NCI-H526 (cell line): ENCODE measurements around the gene TBC1D14.
A peak's percentile ranks its signal among the peaks of the same experiment; 100 is the strongest.
"Not testable (repeated sequence)": the region's sequence is repeated elsewhere in the genome, so short reads cannot be mapped to it uniquely, and the experiment has no call there.

ENCODE experiments used
- DNase-seq, 2 experiments: peaks; one replicate each; lab custom pipeline; 2025; lab: John Stamatoyannopoulos, UW

TBC1D14 gene

DNA sequence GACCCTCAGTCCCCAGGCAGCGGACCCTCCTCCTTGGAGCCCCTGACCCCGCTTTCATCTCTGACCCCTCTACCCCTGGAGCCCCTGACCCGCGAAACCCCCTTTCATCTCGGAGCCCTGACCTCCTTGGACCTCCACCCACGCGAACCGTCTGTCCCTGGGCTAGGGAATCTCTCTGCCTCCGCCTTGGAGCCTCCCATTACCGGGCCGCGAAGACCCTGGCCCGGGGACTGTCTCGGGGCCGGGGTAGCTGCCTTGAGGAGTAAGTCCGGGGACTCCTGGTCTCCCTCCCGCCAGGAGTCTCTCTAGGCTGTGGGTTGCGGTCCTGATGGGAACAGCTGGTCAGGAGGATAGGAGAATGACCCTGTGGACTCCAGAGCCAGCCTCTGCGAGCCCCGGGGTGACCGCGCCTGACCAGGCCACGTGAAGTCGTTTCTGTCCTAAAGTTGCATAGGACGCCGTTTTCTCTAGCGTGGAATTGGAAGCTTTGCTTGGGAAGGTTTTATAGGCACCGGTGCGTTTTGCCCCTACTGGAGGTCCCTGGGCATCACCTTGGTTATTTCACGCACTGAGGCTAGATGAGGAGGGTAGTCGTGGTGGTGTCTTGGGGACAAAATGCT, 824 bp downstream of the TBC1D14 start:
- peak in 1 of 2 experiments; percentile 37 for DNase-seq

DNA sequence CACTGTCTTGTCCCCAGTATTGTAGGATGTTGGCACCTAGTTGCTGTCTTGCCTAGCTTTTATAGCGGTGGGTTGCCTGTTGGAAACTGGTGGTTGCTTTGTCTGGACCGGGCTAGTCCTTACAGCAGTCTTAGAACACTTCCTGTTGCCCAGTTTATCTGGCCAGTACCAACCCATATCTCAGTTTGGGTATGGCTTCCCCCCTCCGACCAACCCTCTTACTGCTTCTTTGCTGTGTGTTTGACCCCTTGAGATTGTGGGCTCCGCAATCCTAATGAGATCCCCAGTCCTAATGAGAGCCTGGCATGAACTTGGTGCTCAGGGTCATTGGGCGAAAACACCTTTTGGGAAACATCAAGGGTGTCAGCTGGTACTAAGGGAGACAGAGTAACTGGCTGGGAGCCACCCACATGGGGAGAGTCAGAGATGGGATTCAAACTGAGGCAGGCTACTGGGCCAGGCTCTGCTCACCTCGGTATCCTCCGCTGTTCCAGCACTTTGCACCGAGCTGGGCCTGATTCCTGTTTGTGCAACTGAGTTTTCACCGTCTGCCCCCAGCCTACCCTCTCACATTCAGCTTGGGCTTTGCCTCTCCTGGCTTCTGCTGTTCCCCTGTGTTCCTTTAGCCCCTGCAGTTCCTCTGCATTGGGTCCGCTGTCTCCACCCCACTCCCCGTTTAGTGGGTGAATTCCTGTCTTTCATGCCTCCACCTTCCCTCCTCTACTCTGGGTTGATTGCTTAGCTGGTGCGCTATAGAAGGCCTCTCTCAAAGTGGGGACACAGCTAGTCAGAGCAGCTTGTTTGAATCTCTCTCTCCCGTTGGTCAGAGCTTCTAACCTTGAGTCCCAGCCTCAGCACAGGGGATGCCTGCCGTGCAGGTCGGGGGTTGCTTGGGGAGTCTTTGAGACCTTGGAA, 1.6 kb downstream of the TBC1D14 start:
- DNase-seq = no peak

DNA sequence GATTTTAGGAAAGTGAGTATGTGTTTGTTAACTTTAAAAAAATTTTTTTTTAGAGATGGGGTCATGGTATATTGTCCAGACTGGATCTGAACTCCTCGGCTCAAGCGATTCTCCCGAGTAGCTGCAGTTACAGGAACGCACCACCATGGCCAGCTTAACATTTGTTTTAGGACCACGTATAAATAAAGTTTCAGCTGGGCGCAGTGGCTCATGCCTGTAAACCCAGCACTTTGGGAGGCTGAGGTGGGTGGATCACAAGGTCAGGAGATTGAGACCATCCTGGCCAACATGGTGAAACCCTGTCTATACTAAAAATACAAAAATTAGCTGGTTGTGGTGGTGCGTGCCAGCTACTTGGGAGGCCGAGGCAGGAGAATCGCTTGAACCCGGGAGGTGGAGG, 2.3 kb downstream of the TBC1D14 start:
- not testable (repeated sequence) for DNase-seq

DNA sequence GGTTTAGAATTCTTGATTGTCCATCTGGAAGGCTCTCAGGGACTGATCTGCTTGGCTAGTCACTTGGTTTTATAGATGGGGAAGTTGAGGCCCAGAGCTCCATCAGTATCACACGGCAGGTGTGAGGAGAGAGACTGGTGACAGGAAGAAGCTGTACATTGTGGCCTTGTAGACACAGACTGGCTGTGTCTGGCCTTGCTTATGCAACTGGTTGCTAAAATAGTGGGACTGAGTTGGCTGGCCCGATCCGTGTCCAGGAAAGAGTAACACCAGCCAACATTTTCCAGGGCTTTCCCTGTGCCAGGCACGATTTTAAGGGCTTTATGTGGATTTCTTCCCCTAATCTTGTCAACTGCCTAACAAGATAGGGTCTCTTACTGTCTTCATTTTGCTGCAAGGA, 2.8 kb downstream of the TBC1D14 start:
- DNase-seq = no peak

DNA sequence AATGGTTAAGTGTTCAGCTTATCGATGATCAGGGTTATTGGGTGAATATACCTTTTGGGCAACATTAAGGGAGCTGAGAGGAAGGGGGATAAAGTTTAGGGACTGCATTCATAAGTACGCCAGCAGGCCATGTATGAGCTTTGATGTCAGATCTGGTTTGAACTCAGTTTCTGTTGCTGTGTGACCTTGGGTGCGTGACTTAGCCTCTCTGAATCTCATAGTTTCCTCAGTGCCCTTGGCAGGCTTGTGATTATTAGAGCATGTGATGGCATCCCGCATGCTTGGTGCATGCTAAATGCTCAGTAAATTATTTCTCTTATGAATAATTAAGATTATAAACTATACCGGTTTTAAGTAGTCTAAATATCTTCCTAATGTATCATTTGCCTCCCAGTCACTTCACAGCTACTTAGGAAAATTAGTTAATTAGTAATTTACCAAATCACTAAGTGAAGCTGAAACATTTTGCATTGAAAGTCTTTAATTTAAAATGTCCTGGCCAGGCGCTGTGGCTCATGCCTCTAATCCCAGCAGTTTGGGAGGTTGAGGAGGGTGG, 3.8 kb downstream of the TBC1D14 start:
- no peak for DNase-seq

DNA sequence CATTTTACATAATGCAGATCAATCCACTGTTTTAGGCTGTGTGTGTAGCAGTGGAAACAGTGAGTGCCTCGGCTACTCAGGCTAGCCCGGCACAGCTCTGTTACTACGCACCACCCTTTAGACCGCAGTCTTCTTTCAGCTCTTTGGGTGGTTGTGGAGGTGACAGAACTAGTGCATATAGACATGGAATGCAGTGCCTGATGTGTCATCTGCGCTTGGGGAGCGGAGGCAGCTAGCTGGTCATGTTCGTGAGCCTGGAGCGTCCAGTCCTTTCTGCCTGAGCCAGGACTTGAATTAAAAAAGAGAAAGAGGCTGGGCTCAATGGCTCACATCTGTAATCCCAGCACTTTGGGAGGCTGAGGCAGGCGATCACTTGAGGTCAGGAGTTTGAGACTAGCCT, 4.8 kb downstream of the TBC1D14 start:
- DNase-seq = no peak

DNA sequence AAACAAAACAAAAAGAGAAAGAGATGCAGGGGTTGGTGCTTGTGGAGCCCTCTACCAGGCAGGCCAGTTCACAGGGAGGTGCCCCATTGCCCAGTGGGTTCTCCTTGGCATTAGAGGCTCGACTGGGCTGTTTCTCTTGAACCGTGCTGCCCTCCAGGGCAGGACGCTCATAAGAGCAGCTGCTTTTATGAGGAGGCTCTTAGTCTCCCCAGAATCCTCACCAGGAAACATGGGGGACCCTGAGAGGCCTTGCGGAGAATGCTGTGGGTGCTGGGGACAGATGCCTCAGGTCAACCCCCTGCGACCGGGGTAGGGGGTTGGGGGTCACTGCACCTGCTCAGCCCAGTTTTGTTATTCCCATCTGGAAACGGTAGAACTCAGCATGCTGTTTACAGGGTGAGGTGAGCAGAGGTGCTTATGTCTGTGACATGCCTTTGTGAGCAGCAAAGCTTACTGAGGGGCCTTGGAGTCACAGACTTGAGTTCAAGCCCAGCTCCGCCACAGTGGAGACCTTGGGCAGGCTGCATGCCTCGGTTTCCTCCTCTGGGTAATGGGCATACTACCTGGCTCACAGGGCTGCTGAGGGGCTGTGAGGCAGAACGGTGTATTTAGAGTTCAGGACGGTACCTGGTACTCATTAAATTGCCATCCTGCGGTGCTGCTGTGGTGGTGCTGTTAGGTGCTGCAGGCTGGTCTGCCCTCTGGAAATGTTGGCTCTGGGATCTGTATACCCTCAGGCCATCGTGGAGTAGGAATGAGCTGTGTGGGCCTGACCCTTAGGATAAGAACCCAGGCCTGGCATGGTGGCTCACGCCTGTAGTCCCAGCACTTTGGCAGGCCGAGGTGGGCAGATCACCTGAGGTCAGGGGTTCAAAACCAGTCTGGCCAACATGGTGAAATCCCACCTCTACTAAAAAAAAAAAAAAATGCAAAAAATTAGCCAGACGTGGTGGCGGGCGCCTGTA, 5.7 kb downstream of the TBC1D14 start:
- no peak for DNase-seq

DNA sequence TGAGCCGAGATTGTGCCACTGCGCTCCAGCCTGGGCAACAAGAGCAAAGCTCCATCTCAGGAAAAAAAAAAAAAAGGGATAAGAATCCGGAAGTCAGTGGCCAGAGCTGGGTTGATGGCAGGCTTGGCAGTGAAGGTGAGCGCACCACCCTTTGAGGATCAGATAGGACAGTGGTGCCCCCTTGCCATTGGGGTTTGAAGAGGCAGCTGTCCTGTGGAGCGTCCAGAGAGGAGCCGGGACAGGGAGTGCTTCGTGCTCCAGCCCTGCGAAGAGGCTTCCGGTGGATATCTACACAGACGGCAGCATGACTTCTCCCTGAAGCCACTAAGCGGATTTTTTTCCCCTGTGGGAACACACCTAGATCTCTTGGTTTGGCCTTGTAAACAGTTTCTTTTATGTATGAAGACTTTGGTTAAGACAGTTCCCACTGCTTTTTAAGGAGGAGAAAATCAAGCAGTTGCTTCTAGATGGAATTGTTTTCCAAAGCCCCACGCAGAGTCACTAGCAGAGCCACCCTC, 6.5 kb downstream of the TBC1D14 start:
- no peak for DNase-seq

DNA sequence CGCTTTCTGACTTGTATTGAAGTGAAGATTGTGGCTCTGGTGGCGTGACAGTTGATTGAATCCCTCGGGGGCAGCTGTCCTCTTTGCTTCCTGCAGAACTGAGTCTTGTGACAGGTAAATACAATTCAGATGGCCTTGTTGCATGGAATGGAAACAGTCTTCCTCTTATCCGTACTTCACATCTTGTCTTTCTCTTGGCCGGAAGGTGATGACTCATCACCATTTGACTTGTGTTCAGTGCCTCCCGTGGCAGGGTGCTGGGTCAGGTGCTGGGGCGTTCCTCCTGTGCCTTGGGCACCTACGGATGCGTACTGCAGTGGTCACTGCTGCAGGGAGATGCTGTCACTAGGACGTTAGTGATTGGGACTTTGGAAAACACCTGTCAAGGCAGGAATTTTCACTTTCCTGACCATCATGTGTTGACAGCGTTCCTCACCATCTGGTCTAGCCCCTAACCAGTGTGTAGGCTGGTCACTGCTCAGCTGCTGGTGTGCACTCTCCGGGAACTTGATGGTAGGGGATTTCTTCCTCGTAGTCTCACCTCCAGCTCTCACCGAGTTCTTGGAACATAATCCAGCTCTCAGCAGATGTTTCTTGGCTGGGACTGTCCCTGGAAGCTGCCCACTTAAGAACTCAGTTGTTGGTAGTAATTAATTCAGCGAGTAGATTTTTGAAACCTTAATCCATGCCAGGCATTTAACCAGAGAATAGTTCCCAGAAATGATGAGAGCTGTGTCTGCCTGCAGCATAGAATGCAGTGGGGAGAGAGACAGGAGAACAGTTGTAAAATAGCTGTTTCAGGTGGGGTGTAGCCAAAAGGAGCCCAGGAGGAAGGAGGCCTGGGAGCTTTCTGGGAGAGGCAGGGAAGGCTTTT, 7.2 kb downstream of the TBC1D14 start:
- DNase-seq = no peak

DNA sequence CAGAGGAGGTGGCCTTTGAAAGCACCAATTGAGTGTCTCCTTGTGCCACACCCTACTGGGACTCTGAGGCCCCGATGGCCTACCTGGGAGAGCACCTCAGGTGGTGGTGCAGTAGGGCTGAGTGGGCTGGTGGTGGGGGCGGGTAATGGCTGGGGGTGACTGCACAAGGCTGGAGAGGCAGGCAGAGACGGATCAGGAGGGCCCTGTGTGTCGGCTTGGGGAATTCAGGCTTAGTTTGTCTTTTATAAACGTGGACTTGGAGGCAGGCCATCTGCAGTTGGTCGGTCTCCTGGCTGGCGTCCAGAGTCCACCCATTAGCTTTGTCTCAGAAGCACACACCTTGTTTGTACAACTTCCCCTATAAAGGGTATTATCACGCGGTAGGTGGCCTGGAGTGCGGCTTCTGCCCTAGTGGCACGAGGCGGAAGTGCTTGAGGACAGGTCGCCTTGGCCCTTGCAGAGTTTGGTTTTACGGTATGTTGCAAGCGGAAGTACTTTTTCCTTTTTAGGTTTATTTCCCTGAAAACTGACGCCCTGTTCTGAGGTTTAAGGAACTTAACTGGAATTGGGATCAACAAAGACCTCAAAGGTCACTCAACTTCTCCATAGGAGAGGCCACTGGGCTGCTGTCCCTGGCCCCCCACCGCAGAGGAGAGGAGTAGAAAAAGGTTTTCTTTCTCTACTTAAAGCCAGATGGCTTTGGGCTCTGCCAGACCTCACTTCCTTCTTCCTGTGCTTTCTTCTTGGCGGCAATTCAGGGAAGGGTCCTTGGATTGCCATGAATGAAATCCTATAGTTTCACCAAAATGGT, 8.0 kb downstream of the TBC1D14 start:
- peak; percentile 5 to 57 for DNase-seq

DNA sequence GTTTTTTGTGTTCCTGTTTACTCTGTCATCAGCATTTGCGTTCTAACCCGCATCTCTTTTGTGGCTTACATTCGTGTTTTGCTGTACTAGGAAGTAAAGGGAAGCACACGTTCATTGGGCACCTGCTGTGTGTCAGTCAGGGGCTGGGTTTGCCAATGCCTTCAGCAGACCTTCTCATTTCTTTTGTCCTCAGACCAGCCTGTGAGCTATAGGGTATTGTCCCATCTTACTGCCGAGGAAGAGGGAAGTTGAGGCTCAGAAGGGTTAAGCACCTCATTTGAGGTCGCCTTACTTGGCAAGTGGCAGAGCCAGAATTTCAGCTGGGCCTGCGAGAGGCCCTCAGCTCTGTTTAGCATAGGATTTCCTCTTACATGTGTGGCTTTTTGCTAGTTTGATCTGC, 8.7 kb downstream of the TBC1D14 start:
- DNase-seq = no peak

DNA sequence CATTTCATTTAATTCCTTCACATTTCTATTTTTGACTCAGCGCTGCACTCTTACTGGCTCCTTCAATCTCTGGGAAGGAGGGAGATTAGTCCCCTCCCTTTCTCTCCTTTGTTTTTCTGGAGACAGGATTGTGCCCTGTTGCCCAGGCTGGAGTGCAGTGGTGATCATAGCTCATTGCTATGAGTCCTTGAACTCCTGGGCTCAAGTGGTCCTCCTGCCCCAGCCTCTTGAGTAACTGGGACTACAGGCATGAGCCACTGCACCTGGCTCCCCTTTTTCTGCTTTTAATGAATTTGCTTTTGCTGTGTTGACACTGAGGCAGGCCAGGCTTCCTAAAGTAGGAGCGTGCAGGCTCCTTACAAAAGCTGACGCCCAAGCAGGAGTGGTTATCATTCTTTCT, 10.5 kb downstream of the TBC1D14 start:
- no peak for DNase-seq

DNA sequence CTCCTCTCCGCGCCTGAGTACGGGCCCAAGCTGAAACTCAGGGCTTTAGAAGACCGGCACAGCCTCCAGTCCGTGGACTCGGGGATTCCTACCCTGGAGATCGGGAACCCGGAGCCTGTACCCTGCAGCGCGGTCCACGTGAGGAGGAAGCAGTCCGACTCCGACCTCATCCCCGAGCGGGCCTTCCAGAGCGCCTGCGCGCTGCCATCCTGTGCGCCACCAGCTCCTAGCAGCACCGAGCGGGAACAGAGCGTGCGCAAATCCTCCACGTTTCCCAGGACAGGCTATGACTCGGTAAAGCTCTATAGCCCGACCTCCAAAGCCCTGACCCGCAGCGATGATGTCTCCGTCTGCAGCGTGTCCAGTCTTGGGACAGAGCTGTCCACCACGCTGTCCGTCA, 13.9 kb downstream of the TBC1D14 start:
- DNase-seq = no peak

DNA sequence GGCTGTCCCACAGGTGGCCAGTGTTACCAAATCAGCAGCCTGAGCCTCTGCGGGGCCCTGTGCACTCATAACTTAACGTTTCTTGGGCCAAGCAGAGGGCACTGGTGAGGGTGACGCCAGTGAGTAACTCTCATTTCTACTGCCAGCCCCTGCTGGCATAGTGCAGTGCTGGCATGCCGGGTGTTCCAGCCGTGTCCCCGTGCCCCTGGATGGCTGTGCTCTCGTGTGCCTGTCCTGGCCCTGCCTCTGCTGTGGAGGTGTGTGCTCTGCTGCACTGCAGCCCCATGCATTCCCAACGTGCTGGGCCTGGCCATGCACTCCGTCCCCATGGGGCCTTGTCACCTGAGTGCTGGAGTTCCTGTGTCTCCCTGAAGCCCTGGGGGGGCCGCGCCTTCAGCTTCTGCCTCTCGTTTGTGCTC, 14.7 kb downstream of the TBC1D14 start:
- no peak for DNase-seq

DNA sequence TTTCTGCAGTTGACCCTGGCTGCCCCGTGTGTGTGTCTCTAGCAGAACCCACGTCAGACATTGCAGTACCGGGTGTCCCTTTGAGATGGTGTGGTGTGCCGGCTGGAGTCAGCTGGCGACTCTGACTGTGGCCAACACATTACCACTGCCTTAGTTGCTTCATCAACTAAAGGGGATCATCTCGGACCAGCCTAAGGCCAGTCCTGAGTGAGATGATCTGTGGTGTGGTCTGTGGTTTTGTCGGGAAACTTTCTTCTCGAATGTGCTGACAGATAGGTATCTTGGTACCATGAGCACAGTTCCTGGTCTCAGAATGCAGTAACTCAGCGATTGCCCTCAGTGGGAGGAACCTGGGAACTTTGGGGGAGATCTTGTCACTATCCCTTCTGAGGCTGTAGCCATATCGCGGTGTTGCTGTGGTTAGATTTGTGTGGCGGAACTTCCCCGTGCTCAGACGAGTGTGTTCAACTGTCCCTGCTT, 15.8 kb downstream of the TBC1D14 start:
- no peak for DNase-seq

DNA sequence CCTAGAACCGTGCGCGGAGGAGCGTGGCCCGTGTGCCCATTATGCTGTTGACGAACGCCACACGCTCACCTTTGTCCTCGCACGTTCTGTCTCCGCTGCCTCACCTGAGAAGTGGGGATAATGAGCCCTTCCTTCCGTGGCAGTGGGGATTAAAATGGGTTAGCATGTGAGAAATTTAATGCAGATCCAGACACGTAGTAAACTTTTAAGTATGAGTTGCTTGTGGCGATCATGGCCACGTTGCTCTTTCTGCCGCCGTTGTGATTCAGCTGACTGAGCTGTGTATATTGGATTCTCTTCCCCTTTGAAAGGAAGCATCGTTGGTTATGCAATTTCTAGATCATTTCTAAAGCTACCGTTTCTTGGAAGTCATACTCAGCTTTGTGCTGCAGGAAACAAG, 16.5 kb downstream of the TBC1D14 start:
- DNase-seq = no peak

DNA sequence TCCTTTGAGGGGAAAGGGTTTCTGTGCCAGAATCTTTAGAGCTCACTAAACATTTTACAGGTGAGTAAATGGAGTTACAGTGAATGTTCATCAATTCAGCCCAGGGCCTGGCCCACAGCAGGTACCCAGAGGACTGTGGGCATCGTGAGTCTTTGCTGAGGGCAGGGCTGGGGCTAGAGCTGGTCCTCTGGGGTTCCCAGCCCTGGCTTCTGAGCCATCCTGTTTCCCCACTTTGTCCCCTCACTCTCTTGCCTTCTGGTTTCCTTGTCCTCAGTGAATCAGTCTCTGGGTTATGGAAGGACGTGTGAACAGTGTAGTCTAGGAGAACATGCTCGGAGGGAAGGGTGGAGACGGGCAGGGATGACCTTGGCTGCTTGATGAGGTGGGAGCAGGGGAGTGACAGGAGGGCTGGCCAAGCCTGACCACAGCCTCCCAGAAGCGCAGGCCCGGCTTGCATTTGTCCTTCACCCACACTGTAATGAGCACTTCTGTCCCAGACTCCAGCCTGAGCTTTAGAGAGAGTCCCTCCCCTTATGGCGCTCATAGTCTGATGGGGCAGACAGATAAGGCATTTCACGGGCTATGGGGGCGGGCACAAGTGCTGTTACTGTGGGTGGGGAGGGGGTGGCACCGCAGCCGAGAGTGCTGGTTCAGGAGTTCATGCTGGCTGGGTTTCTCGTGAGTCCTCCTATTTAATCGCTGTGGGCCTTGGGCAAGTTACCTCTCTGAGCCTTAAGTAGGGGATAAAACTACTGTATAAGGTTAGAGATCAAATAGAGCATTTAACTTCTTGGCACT, 17.3 kb downstream of the TBC1D14 start:
- DNase-seq = no peak

DNA sequence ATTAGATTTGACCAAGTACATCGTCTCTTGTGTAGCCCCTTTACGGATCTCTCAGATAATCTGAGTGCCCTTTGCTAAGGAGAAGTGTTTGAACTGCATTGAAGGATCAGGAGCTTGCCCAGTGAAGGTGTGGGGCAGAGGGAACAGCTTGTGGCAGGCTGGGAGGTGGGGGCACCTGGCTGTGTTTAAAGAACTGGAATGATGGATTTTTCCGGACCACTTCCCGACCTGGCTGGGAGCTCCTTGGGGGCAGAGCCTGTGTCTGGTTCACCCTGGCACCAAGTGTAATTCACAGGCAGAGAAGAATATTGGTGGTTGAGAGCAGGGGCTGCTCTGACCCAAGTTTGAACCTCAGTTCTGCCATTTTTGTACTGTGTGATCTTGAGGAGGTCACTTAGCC, 18.5 kb downstream of the TBC1D14 start:
- DNase-seq = no peak

DNA sequence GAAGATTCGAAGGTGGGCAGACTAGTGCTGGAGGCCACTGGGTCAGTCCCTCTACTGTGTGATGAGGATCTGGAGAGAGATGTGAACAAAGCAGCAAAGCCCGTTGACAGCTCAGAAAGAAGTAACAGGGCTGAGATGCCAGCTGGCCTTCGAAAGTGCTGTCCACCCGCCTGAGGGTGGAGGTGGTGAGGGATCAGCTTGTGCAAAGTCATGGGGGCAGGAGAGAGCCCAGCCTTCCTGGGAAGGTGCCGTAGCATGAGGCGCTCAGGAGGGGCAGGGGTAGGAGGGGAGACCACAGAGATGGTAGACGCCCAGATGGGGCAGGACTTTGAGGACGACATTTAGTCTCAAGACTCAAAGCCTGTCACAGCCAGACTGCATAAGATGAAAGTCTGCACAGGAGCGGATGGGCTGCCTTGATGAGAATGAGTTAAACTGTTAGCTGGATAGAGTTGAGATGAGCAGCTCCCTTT, 19.7 kb downstream of the TBC1D14 start:
- no peak for DNase-seq
